Measurements from ENCODE around the gene GIPC2. TPM values are rescaled to one million over a fixed set of nuclear protein-coding genes. Genes with fewer than 3 reads are reported as not detected.
A peak's percentile ranks its signal among the peaks of the same experiment; 100 is the strongest.

Gene GIPC2
- total RNA-seq, 6 donors from 2014 or later: 0.33 to 4.1 (median 1.8) TPM

- H3K27me3 ChIP-seq: no peaks in the 10 kb centered on the region
- H3K36me3 ChIP-seq: no peaks in the 10 kb centered on the region
- no peak overlapping the region for H3K4me3 ChIP-seq
- no peak for DNase-seq
- no peak for TF ChIP-seq CTCF (IDR thresholded peaks at IDR 0.05)
- TF ChIP-seq POLR2A (IDR thresholded peaks at IDR 0.05): no peak
- no peak for TF ChIP-seq POLR2AphosphoS5 (IDR thresholded peaks at IDR 0.05)
- no peak for TF ChIP-seq EP300 (IDR thresholded peaks at IDR 0.05)
- ATAC-seq (ENCODE audit: low FRiP score in 2 of 2): no peak
- WGBS, 2 donors: 82 to 86% methylated on average over 1 of the region's 1 CpG
- H3K27ac ChIP-seq: no peak overlapping the region
- H3K4me1 ChIP-seq: no peaks in the 10 kb centered on the region
- no peaks in the 10 kb centered on the region for H3K9me3 ChIP-seq
These were observed 90.9 kb downstream of the GIPC2 start for GRCh38 chr1:78136680-78137079.

- H3K9me3 ChIP-seq: no peaks in the 10 kb centered on the region
- H3K27ac ChIP-seq: no peak overlapping the region
- TF ChIP-seq POLR2AphosphoS5 (IDR thresholded peaks at IDR 0.05) (no peak), POLR2A (IDR thresholded peaks at IDR 0.05) (no peak), EP300 (IDR thresholded peaks at IDR 0.05) (no peak), CTCF (IDR thresholded peaks at IDR 0.05) (no peak)
- H3K27me3 ChIP-seq: no peaks in the 10 kb centered on the region
- peaks cover 0 to 3% (median 0%) of the 10 kb centered on the region in 4 donors for H3K4me1 ChIP-seq
- DNase-seq (no peak), ATAC-seq (ENCODE audit: low FRiP score in 2 of 2) (no peak)
- WGBS, 2 donors: 90% methylated on average over 3 of the region's 3 CpGs
- H3K36me3 ChIP-seq: no peaks in the 10 kb centered on the region
- no peak overlapping the region for H3K4me3 ChIP-seq
These were observed 95.9 kb downstream of the GIPC2 start for GRCh38 chr1:78141531-78142231.

GRCh38 chr1:78142736-78143135 lies 97.0 kb downstream of the GIPC2 start:
- H3K9me3 ChIP-seq: no peaks in the 10 kb centered on the region
- ATAC-seq (ENCODE audit: low FRiP score in 2 of 2): no peak
- no peaks in the 10 kb centered on the region for H3K27me3 ChIP-seq
- DNase-seq: no peak
- H3K4me3 ChIP-seq: peak overlapping the region in 3 of 4 donors; percentile 21 to 26 (median 25)
- TF ChIP-seq POLR2A (IDR thresholded peaks at IDR 0.05) (no peak), POLR2AphosphoS5 (IDR thresholded peaks at IDR 0.05) (no peak), CTCF (IDR thresholded peaks at IDR 0.05) (no peak), EP300 (IDR thresholded peaks at IDR 0.05) (no peak)
- WGBS, 2 donors: 93 to 94% methylated on average over 4 of the region's 4 CpGs
- H3K27ac ChIP-seq: peak overlapping the region in 1 of 4 donors; percentile 60
- H3K36me3 ChIP-seq: no peaks in the 10 kb centered on the region
- peaks cover 0 to 3% (median 0%) of the 10 kb centered on the region in 4 donors for H3K4me1 ChIP-seq

- Histone ChIP-seq H3K9me3 (no peaks in the 10 kb centered on the region), H3K27ac (peak overlapping the region in 2 of 4 donors; percentile 50 to 60), H3K36me3 (no peaks in the 10 kb centered on the region), H3K4me1 (peaks cover 0 to 3% (median 0%) of the 10 kb centered on the region in 4 donors), H3K4me3 (peak overlapping the region in 3 of 4 donors; percentile 21 to 26 (median 25)), H3K27me3 (no peaks in the 10 kb centered on the region)
- ATAC-seq (ENCODE audit: low FRiP score in 2 of 2): no peak
- TF ChIP-seq POLR2AphosphoS5 (IDR thresholded peaks at IDR 0.05) (no peak), POLR2A (IDR thresholded peaks at IDR 0.05) (no peak), CTCF (IDR thresholded peaks at IDR 0.05) (no peak), EP300 (IDR thresholded peaks at IDR 0.05) (no peak)
- no peak for DNase-seq
- 31 to 33% methylated on average over 4 of the region's 4 CpGs for WGBS, 2 donors
These were observed 97.4 kb downstream of the GIPC2 start for GRCh38 chr1:78143152-78143551.

- Histone ChIP-seq H3K4me3 (peak overlapping the region in 3 of 4 donors; percentile 21 to 26 (median 25)), H3K27ac (peak overlapping the region in 1 of 4 donors; percentile 60), H3K27me3 (no peaks in the 10 kb centered on the region), H3K36me3 (no peaks in the 10 kb centered on the region), H3K9me3 (no peaks in the 10 kb centered on the region), H3K4me1 (peaks cover 0 to 3% (median 0%) of the 10 kb centered on the region in 4 donors)
- no peak for TF ChIP-seq POLR2A (IDR thresholded peaks at IDR 0.05)
- no peak for TF ChIP-seq EP300 (IDR thresholded peaks at IDR 0.05)
- no peak for TF ChIP-seq POLR2AphosphoS5 (IDR thresholded peaks at IDR 0.05)
- no peak for TF ChIP-seq CTCF (IDR thresholded peaks at IDR 0.05)
- DNase-seq (no peak), ATAC-seq (ENCODE audit: low FRiP score in 2 of 2) (no peak)
- 55 to 66% methylated on average over 2 of the region's 2 CpGs for WGBS, 2 donors
These were observed 97.9 kb downstream of the GIPC2 start for GRCh38 chr1:78143673-78144072.
